Testis (tissue), 2 donors: Measurements from ENCODE around the gene CDH23.

Source experiments
- POLR2A ChIP-seq: fragments of 450-650 bp; IDR thresholded peaks from one replicate; pipeline ENCODE4 v1.6.1; 2017; ENCODE audit warnings: antibody characterized with exemption, mild to moderate bottlenecking, moderate library complexity
- TF ChIP-seq, protein P1 (sequence below), 3 experiments: fragments of 450-650 bp in 2 of 3; fragments of 200-600 bp in 1 of 3; sonication (generic) in 1 of 3; IDR thresholded peaks; one replicate each; pipeline ENCODE4 v1.5.1; 2016 to 2019; ENCODE audit warnings: antibody characterized with exemption in 3 of 3, mild to moderate bottlenecking in 2 of 3, moderate library complexity in 1 of 3

GRCh38 chr10:71431239-71432100 is 34.8 kb downstream of the CDH23 start:
- TF ChIP-seq, protein P1, sequence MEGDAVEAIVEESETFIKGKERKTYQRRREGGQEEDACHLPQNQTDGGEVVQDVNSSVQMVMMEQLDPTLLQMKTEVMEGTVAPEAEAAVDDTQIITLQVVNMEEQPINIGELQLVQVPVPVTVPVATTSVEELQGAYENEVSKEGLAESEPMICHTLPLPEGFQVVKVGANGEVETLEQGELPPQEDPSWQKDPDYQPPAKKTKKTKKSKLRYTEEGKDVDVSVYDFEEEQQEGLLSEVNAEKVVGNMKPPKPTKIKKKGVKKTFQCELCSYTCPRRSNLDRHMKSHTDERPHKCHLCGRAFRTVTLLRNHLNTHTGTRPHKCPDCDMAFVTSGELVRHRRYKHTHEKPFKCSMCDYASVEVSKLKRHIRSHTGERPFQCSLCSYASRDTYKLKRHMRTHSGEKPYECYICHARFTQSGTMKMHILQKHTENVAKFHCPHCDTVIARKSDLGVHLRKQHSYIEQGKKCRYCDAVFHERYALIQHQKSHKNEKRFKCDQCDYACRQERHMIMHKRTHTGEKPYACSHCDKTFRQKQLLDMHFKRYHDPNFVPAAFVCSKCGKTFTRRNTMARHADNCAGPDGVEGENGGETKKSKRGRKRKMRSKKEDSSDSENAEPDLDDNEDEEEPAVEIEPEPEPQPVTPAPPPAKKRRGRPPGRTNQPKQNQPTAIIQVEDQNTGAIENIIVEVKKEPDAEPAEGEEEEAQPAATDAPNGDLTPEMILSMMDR (IDR thresholded peaks at IDR 0.05), result no peak
- TF ChIP-seq POLR2A, result no peak
